NT2/D1 (cell line): ENCODE data around the gene RHEB.

ENCODE experiments used
- DNase-seq: peaks from one replicate; pipeline ENCODE4 v3.0.0-alpha.2; 2011; ENCODE audit warnings: low read depth, low spot score
- H3K27me3 ChIP-seq: 2 replicates; pipeline ENCODE4 v1.6.0; 2011; ENCODE audit warnings: mild to moderate bottlenecking; ENCODE audit not compliant: insufficient read length, insufficient read depth
- H3K36me3 ChIP-seq: 2 replicates; pipeline ENCODE4 v1.6.1; 2011; ENCODE audit warnings: mild to moderate bottlenecking, low read length, mixed read lengths; ENCODE audit not compliant: insufficient read depth, insufficient read length
- H3K4me1 ChIP-seq: 2 replicates; pipeline ENCODE4 v1.5.1; 2011; ENCODE audit not compliant: insufficient read depth, insufficient read length
- H3K4me3 ChIP-seq: 2 replicates; pipeline ENCODE4 v1.5.1; 2011; ENCODE audit warnings: low read depth; ENCODE audit not compliant: insufficient read length
- H3K9ac ChIP-seq: 2 replicates; pipeline ENCODE4 v1.6.0; 2011; ENCODE audit warnings: low read depth; ENCODE audit not compliant: insufficient read length
- H3K9me3 ChIP-seq: 2 replicates; pipeline ENCODE4 v1.5.1; 2011; ENCODE audit warnings: mild to moderate bottlenecking, low read length; ENCODE audit not compliant: insufficient read depth
- SUZ12 ChIP-seq: IDR thresholded peaks from 2 replicates; pipeline ENCODE4 v1.6.1; 2011; ENCODE audit not compliant: insufficient read length, insufficient read depth; ENCODE audit errors: extremely low read depth
- YY1 ChIP-seq: IDR thresholded peaks from 2 replicates; pipeline ENCODE4 v1.6.1; 2011; ENCODE audit not compliant: insufficient read length, insufficient read depth
- ZNF274 ChIP-seq: IDR thresholded peaks from 2 replicates; pipeline ENCODE4 v1.6.1; 2011; ENCODE audit warnings: mild to moderate bottlenecking, low read depth, low read length

RHEB gene

DNA sequence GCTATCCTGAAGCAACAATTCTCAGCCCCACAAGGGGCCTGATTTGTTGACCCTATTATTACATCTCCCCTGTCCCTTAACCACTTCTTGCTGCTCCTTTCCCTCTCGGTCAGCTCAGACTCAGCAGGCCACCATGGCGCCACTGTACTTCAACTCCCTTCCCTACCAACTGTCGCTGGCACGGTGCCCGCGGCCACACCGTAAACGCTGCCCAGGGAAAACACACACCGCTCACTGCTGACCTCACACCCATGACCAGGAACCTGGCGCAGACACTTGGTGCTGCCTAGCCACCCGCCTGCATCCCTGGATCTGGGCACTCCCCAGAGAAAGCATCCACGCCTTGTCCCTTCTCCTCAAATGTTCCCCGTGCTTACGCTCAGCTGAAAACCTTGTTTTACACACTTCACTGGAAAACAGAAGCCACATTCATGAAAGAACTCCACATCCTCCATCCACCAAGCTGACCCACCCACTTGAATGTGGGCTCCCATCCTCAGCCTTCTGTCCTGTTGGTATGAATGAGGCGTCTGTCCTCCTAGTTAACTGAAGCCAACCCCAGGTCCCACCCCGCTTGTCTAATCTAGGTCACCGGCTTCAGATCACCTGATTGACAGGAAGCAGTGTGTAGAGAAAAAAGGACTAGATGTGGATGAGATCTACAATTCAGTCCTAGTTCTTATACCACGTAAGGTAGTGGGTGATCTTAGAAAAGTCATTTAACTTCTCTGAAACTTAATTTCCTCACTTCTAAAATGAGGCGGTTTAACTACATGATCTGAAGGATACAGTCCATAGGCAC, 51.3 kb downstream of the RHEB start:
- Histone ChIP-seq H3K9me3 (peaks cover 22% of the 10 kb centered on the region), H3K36me3 (peaks cover 68% of the 10 kb centered on the region), H3K9ac (no peak overlapping the region), H3K4me1 (peaks cover 1% of the 10 kb centered on the region), H3K27me3 (no peaks in the 10 kb centered on the region), H3K4me3 (no peak overlapping the region)
- TF ChIP-seq YY1 (no peak), SUZ12 (no peak), ZNF274 (no peak)
- no peak for DNase-seq

DNA sequence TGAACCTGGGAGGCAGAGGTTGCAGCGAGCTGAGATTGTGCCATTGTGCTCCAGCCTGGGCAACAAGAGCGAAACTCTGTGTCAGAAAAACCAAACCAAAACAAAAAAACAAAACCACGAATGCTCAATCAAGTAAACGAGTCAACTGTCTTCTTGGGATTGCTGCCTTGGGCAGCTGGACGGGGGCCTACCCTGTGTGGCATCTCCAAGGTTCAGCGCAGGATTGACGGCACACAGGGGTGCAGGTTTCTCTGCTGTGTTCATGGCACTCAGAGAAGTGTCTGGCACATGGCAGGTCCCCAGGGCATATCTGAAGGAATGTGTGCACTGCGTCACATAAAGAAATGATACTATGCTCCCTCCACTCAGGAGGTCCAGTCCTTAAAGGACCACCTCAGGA, 54.5 kb downstream of the RHEB start:
- Histone ChIP-seq H3K4me1 (peaks cover 3% of the 10 kb centered on the region), H3K27me3 (peaks cover 6% of the 10 kb centered on the region), H3K9ac (no peak overlapping the region), H3K9me3 (peaks cover 50% of the 10 kb centered on the region), H3K4me3 (no peak overlapping the region), H3K36me3 (peaks cover 55% of the 10 kb centered on the region)
- TF ChIP-seq SUZ12 (no peak), YY1 (no peak), ZNF274 (no peak)
- no peak for DNase-seq

DNA sequence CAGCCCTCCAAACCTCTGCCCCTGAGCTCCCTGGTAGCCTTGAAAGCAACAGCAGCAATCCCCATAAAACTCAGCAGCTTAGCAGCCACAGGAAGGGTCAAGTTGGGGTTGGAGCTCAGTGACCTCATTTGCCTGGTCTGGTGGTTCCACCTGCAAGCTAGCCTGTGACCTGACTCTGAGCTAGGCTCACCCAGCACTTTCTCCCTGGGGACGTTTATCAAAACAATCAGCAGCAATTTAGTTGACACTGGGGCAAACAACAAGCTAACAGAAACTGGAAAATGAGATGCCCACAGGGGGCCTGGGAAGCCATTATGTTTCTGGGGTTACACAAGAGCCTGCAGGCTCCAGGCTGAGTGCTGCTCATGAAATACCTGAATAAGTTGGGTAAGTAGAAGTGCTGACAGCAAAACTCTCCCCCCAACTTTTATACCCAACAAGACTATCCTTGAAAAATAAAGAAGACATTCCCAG, 57.4 kb downstream of the RHEB start:
- Histone ChIP-seq H3K9me3 (peaks cover 61% of the 10 kb centered on the region), H3K27me3 (peaks cover 17% of the 10 kb centered on the region), H3K4me3 (no peak overlapping the region), H3K36me3 (peaks cover 27% of the 10 kb centered on the region), H3K9ac (no peak overlapping the region), H3K4me1 (peaks cover 10% of the 10 kb centered on the region)
- TF ChIP-seq SUZ12, result no peak
- TF ChIP-seq YY1, result no peak
- TF ChIP-seq ZNF274, result no peak
- DNase-seq, result peak; percentile 80

DNA sequence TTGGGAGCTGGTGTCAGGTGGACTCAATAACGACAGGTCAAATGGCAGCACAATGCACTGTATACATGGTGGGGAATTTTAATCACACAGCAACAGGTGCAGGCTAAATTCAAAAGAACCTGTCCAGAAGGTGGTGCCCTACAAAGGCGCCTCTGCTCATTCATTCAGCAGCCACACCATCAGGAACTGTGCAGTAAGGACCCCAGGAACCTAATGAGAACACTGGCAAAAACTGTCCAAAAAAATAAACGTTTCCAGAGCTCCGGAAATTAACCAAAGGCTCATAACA, 57.8 kb downstream of the RHEB start:
- DNase-seq, result no peak
- H3K27me3 ChIP-seq, result peaks cover 17% of the 10 kb centered on the region
- H3K9ac ChIP-seq, result no peak overlapping the region
- TF ChIP-seq SUZ12, result no peak
- no peak for TF ChIP-seq YY1
- TF ChIP-seq ZNF274, result no peak
- peaks cover 61% of the 10 kb centered on the region for H3K9me3 ChIP-seq
- H3K4me1 ChIP-seq, result peaks cover 10% of the 10 kb centered on the region
- H3K36me3 ChIP-seq, result peaks cover 22% of the 10 kb centered on the region
- H3K4me3 ChIP-seq, result no peak overlapping the region

DNA sequence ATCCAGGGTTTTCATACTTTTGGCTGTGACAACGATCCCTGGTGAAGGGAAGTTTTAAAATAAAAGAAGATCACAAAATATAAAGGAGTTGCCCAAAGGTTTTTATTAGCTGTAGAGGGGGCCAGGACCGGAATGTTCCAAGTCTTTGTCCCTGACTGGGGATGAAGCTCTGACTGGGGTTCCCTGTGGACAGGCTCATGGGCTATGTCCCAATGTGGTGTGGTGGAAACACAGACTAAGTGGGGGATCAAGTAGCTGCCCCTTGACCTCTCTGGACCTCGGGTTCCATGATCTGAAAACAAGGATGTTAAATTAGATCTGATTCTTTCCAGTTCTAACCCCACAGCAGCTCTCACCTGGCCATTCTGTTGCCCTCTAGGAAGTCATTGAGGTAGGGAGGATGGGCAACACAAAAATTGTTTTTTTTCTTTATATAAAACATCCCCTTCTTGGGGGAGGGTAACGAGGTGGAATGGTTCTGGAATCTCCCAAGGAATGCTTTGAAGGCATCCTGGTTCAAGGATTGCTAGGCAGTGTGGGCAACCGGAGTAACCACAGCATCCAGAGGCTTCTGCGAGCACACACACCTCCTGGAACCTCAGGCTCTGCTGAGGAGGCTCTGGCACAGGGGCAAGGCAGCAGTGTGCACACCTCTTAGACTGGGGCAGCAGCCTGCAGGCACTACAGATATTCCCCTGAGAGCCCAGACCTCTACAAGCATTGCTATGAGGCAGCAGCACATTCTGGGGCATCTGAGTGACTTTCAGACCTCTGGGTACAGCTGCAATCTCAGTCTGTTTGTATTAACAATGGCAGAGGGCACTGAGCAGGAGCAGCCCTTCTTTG, 58.4 kb downstream of the RHEB start:
- Histone ChIP-seq H3K36me3 (peaks cover 20% of the 10 kb centered on the region), H3K4me3 (no peak overlapping the region), H3K27me3 (peaks cover 17% of the 10 kb centered on the region), H3K9ac (no peak overlapping the region), H3K4me1 (peaks cover 13% of the 10 kb centered on the region), H3K9me3 (peaks cover 61% of the 10 kb centered on the region)
- no peak for DNase-seq
- no peak for TF ChIP-seq YY1
- TF ChIP-seq SUZ12, result no peak
- no peak for TF ChIP-seq ZNF274

DNA sequence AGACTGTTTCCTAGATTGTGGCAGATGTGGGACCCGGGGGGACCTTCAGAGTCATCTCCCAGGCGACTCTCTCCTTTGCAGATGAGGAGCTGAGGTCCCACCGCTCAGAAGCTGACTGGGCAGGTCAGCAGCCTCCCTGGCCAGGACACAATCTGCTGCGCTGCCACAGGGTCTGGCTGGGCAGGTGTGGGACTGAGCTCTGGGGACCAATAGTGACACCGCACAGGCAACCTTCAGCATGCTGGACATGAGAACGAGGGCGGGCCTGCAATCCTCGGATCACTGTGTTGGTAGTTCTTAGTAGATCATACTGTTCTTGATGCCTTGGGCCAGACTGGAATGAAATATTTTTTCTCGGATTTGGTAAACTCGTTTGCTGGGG, 59.2 kb downstream of the RHEB start:
- H3K4me3 ChIP-seq, result no peak overlapping the region

More for the DNA sequence above, 59.2 kb downstream of the RHEB start:
- peak overlapping the region; percentile 6 for H3K9ac ChIP-seq
- H3K36me3 ChIP-seq, result peaks cover 11% of the 10 kb centered on the region
- DNase-seq, result no peak
- H3K4me1 ChIP-seq, result peaks cover 15% of the 10 kb centered on the region
- H3K27me3 ChIP-seq, result peaks cover 17% of the 10 kb centered on the region
- peaks cover 58% of the 10 kb centered on the region for H3K9me3 ChIP-seq
- TF ChIP-seq SUZ12, result no peak
- no peak for TF ChIP-seq YY1
- no peak for TF ChIP-seq ZNF274
